NK-92 treated with Interleukin-12 subunit alpha and Interleukin-12 subunit beta, amount 100 ng/mL, for 24 hours (cell line): ENCODE data around the gene CSNK2B.
A peak's percentile ranks its signal among the peaks of the same experiment; 100 is the strongest.

Source experiments
- DNase-seq: peaks from one replicate; lab custom pipeline; 2025; lab: John Stamatoyannopoulos, UW

Gene CSNK2B

GRCh38 chr6:31636698-31637596, 28.9 kb upstream of the CSNK2B start:
- no peak for DNase-seq

- no peak for DNase-seq
Observed at GRCh38 chr6:31639043-31639442, 26.8 kb upstream of the CSNK2B start.

GRCh38 chr6:31639449-31639861, 26.4 kb upstream of the CSNK2B start:
- DNase-seq, result no peak

GRCh38 chr6:31640612-31641011, 25.3 kb upstream of the CSNK2B start:
- DNase-seq, result no peak

GRCh38 chr6:31641370-31641769, 24.5 kb upstream of the CSNK2B start:
- DNase-seq, result no peak

GRCh38 chr6:31642798-31643570, 22.9 kb upstream of the CSNK2B start:
- no peak for DNase-seq

GRCh38 chr6:31643818-31644454, 21.9 kb upstream of the CSNK2B start:
- no peak for DNase-seq

- DNase-seq, result no peak
Observed at GRCh38 chr6:31645325-31645724, 20.6 kb upstream of the CSNK2B start.

- no peak for DNase-seq
Observed at GRCh38 chr6:31651602-31652191, 14.2 kb upstream of the CSNK2B start.

- peak; percentile 88 for DNase-seq
Observed at GRCh38 chr6:31652925-31653724, 12.8 kb upstream of the CSNK2B start.

- DNase-seq, result no peak
Observed at GRCh38 chr6:31654574-31655348, 11.1 kb upstream of the CSNK2B start.

- DNase-seq, result no peak
Observed at GRCh38 chr6:31655349-31656237, 10.3 kb upstream of the CSNK2B start, which contains the start of gene APOM. Gene APOM (plus strand): TSS chr6:31655894. CDS start chr6:31655967, 73 bp downstream.

GRCh38 chr6:31657406-31658157, 8.3 kb upstream of the CSNK2B start:
- peak; percentile 18 for DNase-seq

GRCh38 chr6:31658158-31658688, 7.7 kb upstream of the CSNK2B start:
- no peak for DNase-seq

GRCh38 chr6:31658983-31659648, 6.8 kb upstream of the CSNK2B start:
- no peak for DNase-seq

GRCh38 chr6:31659649-31660380, 6.1 kb upstream of the CSNK2B start:
- DNase-seq, result no peak
